HEK293T (cell line): Measurements from ENCODE around the gene KCNQ2.

Experiments used
- ARNT ChIP-seq: fragments of 450-650 bp; IDR thresholded peaks from 2 replicates; pipeline ENCODE4 v1.6.1; 2017; ENCODE audit warnings: mild to moderate bottlenecking
- BHLHE40 ChIP-seq: fragments of 450-650 bp; IDR thresholded peaks from 2 replicates; pipeline ENCODE4 v1.6.1; 2016; ENCODE audit warnings: mild to moderate bottlenecking, moderate library complexity, borderline replicate concordance
- ELF4 ChIP-seq: fragments of 450-650 bp; IDR thresholded peaks from 2 replicates; pipeline ENCODE4 v1.6.1; 2017; ENCODE audit warnings: antibody characterized with exemption
- FOXA1 ChIP-seq: fragments of 450-650 bp; IDR thresholded peaks from 2 replicates; pipeline ENCODE4 v1.6.1; 2016; ENCODE audit warnings: mild to moderate bottlenecking
- FOXK2 ChIP-seq: fragments of 450-650 bp; IDR thresholded peaks from 2 replicates; pipeline ENCODE4 v1.6.1; 2016; ENCODE audit warnings: mild to moderate bottlenecking
- FOXM1 ChIP-seq: fragments of 450-650 bp; IDR thresholded peaks from 2 replicates; pipeline ENCODE4 v1.6.1; 2017; ENCODE audit warnings: mild to moderate bottlenecking, borderline replicate concordance
- HDGF ChIP-seq: fragments of 450-650 bp; IDR thresholded peaks from 2 replicates; pipeline ENCODE4 v1.6.1; 2017; ENCODE audit warnings: antibody characterized with exemption, borderline replicate concordance
- LEF1 ChIP-seq: fragments of 450-650 bp; IDR thresholded peaks from 2 replicates; pipeline ENCODE4 v1.6.1; 2017; ENCODE audit warnings: mild to moderate bottlenecking, borderline replicate concordance
- NFRKB ChIP-seq: fragments of 450-650 bp; IDR thresholded peaks from 2 replicates; pipeline ENCODE4 v1.6.1; 2016; ENCODE audit warnings: mild to moderate bottlenecking, moderate library complexity
- PKNOX1 ChIP-seq: fragments of 450-650 bp; IDR thresholded peaks from 2 replicates; pipeline ENCODE4 v1.6.1; 2016
- SP1 ChIP-seq: fragments of 450-650 bp; IDR thresholded peaks from 2 replicates; pipeline ENCODE4 v1.6.1; 2017
- SUZ12 ChIP-seq: fragments of 450-650 bp; IDR thresholded peaks from 2 replicates; pipeline ENCODE4 v1.6.1; 2016; ENCODE audit warnings: mild to moderate bottlenecking
- TARDBP ChIP-seq: fragments of 450-650 bp; IDR thresholded peaks from 2 replicates; pipeline ENCODE4 v1.6.1; 2016

- no peak for TF ChIP-seq SP1
- no peak for TF ChIP-seq FOXK2
- no peak for TF ChIP-seq ARNT
- TF ChIP-seq SUZ12 = no peak
- TF ChIP-seq TARDBP = no peak
- TF ChIP-seq ELF4 = no peak
- TF ChIP-seq BHLHE40 = no peak
- TF ChIP-seq FOXM1 = no peak
- no peak for TF ChIP-seq FOXA1
- no peak for TF ChIP-seq LEF1
- TF ChIP-seq PKNOX1 = no peak
- TF ChIP-seq NFRKB = no peak
- no peak for TF ChIP-seq HDGF
Observed at GRCh38 chr20:63377951-63378381, 94.5 kb downstream of the KCNQ2 start.
